Hair follicular keratinocyte (primary cell): Measurements from ENCODE around the gene EIF6. TPM values are rescaled to one million over a fixed set of nuclear protein-coding genes. Genes with fewer than 3 reads are reported as not detected.

Source experiments
- total RNA-seq: library from RNA; depleted of rRNA; stranded (reverse); fragments of >200 nt; gene quantifications from 2 replicates; pipeline ENCODE4 v1.2.3, GENCODE V29; 2015

The EIF6 gene
- 193 and 240 TPM in 2 replicates for total RNA-seq

GRCh38 chr20:35284267-35284991 is at the start of gene EIF6:
TSS of gene EIF6 (minus strand) at chr20:35284772. CDS start at chr20:35284487, 285 bp downstream.

DNA sequence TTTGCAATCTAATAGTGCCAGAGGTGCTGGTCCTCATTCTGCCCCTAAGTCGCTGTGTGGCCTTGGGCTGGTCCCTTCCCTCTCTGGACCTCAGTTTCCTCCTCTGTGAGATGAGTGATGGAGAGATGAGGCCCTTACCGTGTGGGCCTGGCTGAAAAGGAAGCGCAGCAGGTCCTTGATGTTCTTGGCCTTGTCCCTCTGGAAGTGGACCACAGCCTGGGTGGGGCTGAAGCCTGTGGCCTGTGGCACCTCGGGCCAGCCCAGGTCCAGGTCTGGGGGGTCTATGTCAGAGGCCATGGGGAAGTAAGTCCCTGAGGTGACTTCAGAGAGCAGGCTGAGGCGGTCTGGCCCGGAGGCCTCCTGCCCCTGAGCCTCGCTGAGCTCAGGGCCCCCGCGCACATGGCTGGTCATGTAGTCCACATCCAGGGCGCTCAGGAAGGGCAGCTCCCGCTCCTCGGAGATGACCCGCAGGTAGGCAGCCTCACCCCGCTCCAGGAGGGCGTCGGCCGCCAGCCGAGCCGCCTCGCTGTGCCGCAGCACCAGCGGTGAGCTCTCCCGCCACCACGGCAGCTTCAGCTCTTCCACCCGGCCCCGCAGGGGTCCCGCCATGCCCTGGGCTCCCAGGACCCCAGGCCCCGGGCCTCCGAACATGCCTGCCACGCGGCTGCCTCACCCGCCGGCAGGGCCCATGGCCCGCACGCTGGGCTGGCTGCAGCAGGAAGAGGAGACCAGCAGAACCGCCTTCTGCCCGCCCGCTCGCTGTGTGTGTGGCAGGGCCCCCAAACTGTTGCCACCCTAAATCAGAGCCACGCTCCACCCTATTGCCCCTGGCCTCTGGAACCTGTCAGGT is 7.3 kb upstream of the EIF6 start, which contains the start of gene FAM83C:
Gene FAM83C (minus strand): TSS at position 772 of the 850 bp plus-strand sequence. CDS start 121 bp downstream, at position 651.

DNA sequence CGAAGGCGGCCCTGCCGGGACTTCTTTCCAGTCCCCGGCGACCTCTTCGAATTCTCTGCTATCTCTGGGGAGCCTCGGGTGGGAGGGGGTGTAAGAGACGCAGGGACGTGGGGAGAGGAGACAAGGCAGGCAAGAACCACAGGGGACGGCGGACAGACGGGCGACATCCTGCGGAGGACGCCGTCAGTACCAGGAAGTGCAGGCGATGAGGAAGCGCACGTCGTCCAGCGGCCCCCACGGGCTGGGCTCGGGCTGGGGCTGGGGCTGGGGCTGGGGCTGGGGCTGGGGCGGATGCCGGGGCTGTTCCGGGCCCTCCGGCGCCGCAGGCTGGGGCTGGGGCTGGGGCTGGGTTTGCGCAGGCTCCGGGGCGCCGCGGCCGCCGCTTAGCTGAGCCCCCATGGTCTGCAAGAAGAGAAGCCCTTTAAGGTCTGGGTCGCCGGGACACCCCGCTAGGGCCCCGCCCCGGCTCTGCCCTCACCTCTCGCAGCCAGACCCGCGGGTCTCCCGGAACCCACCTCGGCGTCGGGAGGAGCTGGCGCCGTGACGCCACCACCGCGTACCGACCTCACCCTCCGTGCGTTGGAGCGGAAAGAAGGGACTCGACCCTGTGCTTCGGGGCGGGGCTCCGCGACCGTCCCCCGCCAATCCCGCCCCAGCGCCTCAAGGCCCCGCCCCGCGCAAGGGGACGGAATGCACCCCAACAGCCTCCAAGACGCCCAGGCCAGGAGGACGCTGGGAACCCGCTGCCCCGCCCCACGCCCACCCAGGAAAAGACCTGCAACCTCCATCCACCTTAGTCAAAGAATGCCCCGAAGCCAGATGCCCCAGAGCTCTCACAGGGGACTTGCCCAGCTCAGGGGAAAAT is 6.8 kb downstream of the EIF6 start, which contains the start of gene MMP24OS:
Gene MMP24OS (minus strand): TSS at position 592 of the 865 bp plus-strand sequence. CDS start 193 bp downstream, at position 399.

Other genes with a start within 250 kb of the EIF6 start
- gene TRPC4AP, start 192.0 kb downstream of the EIF6 start, total RNA-seq = 42.5 and 49.3 TPM in 2 replicates
- gene EDEM2, start 137.4 kb downstream of the EIF6 start, total RNA-seq = 22.2 and 32.8 TPM in 2 replicates
- gene PROCR, start 112.7 kb downstream of the EIF6 start, total RNA-seq = 151 and 162 TPM in 2 replicates
- under 0.01 TPM in 1 of 2 replicates, not detected in the other for gene MMP24, start 58.1 kb downstream of the EIF6 start, total RNA-seq
- gene MMP24OS, start 6.7 kb downstream of the EIF6 start, total RNA-seq = 16.9 and 20.5 TPM in 2 replicates
- gene FAM83C, start 7.7 kb upstream of the EIF6 start, total RNA-seq = 0.62 and 1.0 TPM in 2 replicates
- 22.0 and 24.4 TPM in 2 replicates for gene UQCC1, start 127.2 kb upstream of the EIF6 start, total RNA-seq
- gene GDF5, start 153.5 kb upstream of the EIF6 start, total RNA-seq = 0.19 and 0.31 TPM in 2 replicates
- gene CEP250, start 170.8 kb upstream of the EIF6 start, total RNA-seq = 21.3 and 31.8 TPM in 2 replicates
- not detected in 2 replicates for gene C20orf173, start 244.9 kb upstream of the EIF6 start, total RNA-seq